ENCODE results near the gene PPP1R12B. TPM values are rescaled to one million over a fixed set of nuclear protein-coding genes. Genes with fewer than 3 reads are reported as not detected.
"Not testable (repeated sequence)": the region's sequence is repeated elsewhere in the genome, so short reads cannot be mapped to it uniquely, and the experiment has no call there.

Gene PPP1R12B
- total RNA-seq, 1 experiment from 2014 or later: 13.1 TPM

DNA sequence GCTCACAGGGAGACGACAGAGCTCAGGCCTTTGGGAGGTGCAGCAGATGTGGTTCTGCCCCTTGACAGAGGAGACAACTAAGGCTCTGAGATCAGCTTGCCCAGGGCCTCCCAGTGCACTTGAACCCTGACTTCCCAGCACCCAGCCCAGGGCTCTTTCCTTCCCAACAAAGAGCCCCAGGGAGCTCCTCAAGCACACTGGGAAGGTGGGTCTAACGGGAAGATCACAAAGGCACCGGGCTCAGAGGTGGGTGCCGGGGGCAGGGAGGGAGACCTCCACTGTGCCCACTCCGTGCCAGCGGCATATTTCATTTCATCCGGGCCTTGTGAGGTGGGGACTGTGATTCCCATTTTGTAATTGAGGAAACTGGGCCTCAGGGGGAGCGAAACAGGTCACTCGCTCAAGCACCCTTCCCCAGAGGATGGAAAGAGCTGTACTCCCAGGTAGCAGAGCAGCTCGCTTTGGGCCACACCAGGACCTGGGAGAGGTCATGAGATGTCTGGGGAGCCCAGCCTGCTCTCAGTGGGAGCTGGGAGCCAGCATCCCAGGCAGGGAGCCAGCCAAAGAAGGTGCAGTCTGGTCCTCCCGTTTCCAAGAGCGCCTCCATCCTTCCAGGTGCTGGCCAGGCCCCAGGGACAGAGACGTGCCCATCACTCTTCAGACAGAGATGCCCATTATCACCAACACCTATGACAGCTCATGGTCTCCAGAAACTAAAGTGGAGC lies 279.5 kb downstream of the PPP1R12B start:
- POLR2A ChIA-PET: no interaction called here
- CTCF ChIA-PET: interaction anchor here (0.7 kb wide), 1 partner anchor 92 kb away, joined by 3 read pairs; no protein-coding TSS in a partner anchor
- H3K36me3 ChIP-seq (ENCODE audit: control insufficient read depth, insufficient read depth, low read length): no peaks in the 10 kb centered on the region
- H3K27ac ChIP-seq (ENCODE audit: low read length): no peak overlapping the region
- DNase-seq (ENCODE audit: low read depth, low spot score) (no peak), ATAC-seq (no peak)
- BruUV-seq (replicated peaks): no TSS peak
- TF ChIP-seq TCF7L2 (IDR thresholded peaks at IDR 0.05; ENCODE audit: low read depth, low read length) (no peak), SIN3A (IDR thresholded peaks at IDR 0.05; ENCODE audit: borderline replicate concordance, insufficient read depth, low read depth, low read length) (no peak), POLR2AphosphoS5 (IDR thresholded peaks at IDR 0.05; ENCODE audit: low read depth, low read length) (no peak)
- TF ChIP-seq, protein P1, sequence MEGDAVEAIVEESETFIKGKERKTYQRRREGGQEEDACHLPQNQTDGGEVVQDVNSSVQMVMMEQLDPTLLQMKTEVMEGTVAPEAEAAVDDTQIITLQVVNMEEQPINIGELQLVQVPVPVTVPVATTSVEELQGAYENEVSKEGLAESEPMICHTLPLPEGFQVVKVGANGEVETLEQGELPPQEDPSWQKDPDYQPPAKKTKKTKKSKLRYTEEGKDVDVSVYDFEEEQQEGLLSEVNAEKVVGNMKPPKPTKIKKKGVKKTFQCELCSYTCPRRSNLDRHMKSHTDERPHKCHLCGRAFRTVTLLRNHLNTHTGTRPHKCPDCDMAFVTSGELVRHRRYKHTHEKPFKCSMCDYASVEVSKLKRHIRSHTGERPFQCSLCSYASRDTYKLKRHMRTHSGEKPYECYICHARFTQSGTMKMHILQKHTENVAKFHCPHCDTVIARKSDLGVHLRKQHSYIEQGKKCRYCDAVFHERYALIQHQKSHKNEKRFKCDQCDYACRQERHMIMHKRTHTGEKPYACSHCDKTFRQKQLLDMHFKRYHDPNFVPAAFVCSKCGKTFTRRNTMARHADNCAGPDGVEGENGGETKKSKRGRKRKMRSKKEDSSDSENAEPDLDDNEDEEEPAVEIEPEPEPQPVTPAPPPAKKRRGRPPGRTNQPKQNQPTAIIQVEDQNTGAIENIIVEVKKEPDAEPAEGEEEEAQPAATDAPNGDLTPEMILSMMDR (IDR thresholded peaks at IDR 0.05): no peak
- TF ChIP-seq, protein P2, sequence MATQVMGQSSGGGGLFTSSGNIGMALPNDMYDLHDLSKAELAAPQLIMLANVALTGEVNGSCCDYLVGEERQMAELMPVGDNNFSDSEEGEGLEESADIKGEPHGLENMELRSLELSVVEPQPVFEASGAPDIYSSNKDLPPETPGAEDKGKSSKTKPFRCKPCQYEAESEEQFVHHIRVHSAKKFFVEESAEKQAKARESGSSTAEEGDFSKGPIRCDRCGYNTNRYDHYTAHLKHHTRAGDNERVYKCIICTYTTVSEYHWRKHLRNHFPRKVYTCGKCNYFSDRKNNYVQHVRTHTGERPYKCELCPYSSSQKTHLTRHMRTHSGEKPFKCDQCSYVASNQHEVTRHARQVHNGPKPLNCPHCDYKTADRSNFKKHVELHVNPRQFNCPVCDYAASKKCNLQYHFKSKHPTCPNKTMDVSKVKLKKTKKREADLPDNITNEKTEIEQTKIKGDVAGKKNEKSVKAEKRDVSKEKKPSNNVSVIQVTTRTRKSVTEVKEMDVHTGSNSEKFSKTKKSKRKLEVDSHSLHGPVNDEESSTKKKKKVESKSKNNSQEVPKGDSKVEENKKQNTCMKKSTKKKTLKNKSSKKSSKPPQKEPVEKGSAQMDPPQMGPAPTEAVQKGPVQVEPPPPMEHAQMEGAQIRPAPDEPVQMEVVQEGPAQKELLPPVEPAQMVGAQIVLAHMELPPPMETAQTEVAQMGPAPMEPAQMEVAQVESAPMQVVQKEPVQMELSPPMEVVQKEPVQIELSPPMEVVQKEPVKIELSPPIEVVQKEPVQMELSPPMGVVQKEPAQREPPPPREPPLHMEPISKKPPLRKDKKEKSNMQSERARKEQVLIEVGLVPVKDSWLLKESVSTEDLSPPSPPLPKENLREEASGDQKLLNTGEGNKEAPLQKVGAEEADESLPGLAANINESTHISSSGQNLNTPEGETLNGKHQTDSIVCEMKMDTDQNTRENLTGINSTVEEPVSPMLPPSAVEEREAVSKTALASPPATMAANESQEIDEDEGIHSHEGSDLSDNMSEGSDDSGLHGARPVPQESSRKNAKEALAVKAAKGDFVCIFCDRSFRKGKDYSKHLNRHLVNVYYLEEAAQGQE (IDR thresholded peaks at IDR 0.05; ENCODE audit: insufficient read depth in 1 of 2, low read depth in 2 of 2, low read length in 1 of 2): no peak
- intact Hi-C loops (cut with micrococcal nuclease; ENCODE audit: unreplicated experiment) (no loop called here), in situ Hi-C loops (cut with HindIII; ENCODE audit: low pct_unique_long_range_greater_than_20kb, low sequenced_read_pairs) (no loop called here)
- H3K9me3 ChIP-seq (ENCODE audit: control insufficient read depth, insufficient read depth, low read depth, low read length): no peaks in the 10 kb centered on the region
- H3K27me3 ChIP-seq (ENCODE audit: control insufficient read depth, insufficient read depth, low read length): no peaks in the 10 kb centered on the region
- H3K4me3 ChIP-seq (ENCODE audit: low read depth in 2 of 2, low read length in 2 of 2): no peak overlapping the region
- H3K4me1 ChIP-seq (ENCODE audit: control insufficient read depth, insufficient read depth, low read length): no peaks in the 10 kb centered on the region

DNA sequence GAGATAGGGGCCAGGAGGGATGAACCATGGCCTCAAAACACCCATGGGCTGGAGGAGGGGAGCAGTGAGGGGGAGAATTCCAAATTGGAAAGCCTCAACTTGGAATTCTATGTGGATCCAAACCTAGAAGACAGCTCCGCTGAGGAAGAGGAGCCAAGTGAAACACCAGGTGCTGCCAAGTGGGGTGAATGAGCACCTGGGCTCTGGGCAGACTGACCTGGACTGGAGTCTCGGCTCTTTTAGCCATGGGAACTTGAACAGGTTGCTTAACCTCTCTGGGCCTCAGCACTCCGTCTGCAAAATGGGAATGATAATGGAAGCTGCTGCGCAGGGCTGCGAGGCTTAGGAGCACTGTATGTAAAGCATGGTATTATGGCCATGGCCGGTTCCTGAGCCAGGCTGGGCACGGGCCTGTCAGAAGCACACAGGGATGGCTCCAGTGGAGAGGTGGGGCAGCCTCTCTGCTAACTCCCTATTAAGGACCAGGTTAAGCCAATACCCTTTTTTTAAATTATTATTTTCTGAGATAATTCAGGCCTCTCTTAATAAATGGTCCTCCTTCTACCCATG lies 280.2 kb downstream of the PPP1R12B start:
- intact Hi-C loops (cut with micrococcal nuclease; ENCODE audit: unreplicated experiment) (no loop called here), in situ Hi-C loops (cut with HindIII; ENCODE audit: low pct_unique_long_range_greater_than_20kb, low sequenced_read_pairs) (no loop called here)
- no peak overlapping the region for H3K4me3 ChIP-seq (ENCODE audit: low read depth in 2 of 2, low read length in 2 of 2)
- H3K9me3 ChIP-seq (ENCODE audit: control insufficient read depth, insufficient read depth, low read depth, low read length): no peaks in the 10 kb centered on the region
- H3K36me3 ChIP-seq (ENCODE audit: control insufficient read depth, insufficient read depth, low read length): no peaks in the 10 kb centered on the region
- POLR2A ChIA-PET: no interaction called here
- TF ChIP-seq, protein P1 (IDR thresholded peaks at IDR 0.05): no peak
- TF ChIP-seq SIN3A (IDR thresholded peaks at IDR 0.05; ENCODE audit: borderline replicate concordance, insufficient read depth, low read depth, low read length): no peak
- no peak for TF ChIP-seq TCF7L2 (IDR thresholded peaks at IDR 0.05; ENCODE audit: low read depth, low read length)
- no peak for TF ChIP-seq POLR2AphosphoS5 (IDR thresholded peaks at IDR 0.05; ENCODE audit: low read depth, low read length)
- TF ChIP-seq, protein P2 (IDR thresholded peaks at IDR 0.05; ENCODE audit: insufficient read depth in 1 of 2, low read depth in 2 of 2, low read length in 1 of 2): no peak
- no peaks in the 10 kb centered on the region for H3K4me1 ChIP-seq (ENCODE audit: control insufficient read depth, insufficient read depth, low read length)
- BruUV-seq (replicated peaks): no TSS peak
- CTCF ChIA-PET: no interaction called here
- DNase-seq (ENCODE audit: low read depth, low spot score) (no peak), ATAC-seq (no peak)
- no peaks in the 10 kb centered on the region for H3K27me3 ChIP-seq (ENCODE audit: control insufficient read depth, insufficient read depth, low read length)
- no peak overlapping the region for H3K27ac ChIP-seq (ENCODE audit: low read length)

DNA sequence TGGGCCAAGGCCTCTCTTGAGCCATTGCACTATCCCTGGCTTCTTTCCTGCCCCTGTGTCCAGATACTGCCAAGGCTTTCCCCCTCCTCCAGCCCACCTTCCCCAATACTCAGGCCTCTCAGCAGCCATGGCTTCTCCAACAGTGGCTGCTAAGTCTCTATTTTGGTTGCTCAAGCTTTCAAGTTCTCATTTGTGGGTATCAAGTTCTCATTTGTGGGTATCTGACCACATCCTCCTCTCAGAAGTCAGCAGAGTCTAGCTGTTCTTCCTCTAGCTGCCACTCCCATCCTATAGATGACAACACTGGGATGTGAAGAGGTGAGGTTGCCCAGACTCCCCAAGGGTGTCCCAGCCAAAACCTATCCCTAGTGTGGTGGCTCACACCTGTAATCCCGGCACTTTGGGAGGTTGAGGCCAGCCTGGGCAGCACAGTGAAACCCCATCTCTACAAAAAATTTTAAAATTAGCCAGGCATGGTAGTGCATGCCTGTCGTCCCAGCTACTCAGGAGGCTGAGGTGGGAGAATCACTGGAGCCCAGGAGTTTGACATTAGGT lies 280.8 kb downstream of the PPP1R12B start:
- POLR2A ChIA-PET; H3K27me3 ChIP-seq (ENCODE audit: control insufficient read depth, insufficient read depth, low read length); ATAC-seq; DNase-seq (ENCODE audit: low read depth, low spot score); H3K27ac ChIP-seq (ENCODE audit: low read length); H3K4me1 ChIP-seq (ENCODE audit: control insufficient read depth, insufficient read depth, low read length); BruUV-seq (replicated peaks); intact Hi-C loops (cut with micrococcal nuclease; ENCODE audit: unreplicated experiment); H3K36me3 ChIP-seq (ENCODE audit: control insufficient read depth, insufficient read depth, low read length); in situ Hi-C loops (cut with HindIII; ENCODE audit: low pct_unique_long_range_greater_than_20kb, low sequenced_read_pairs); H3K4me3 ChIP-seq (ENCODE audit: low read depth in 2 of 2, low read length in 2 of 2); H3K9me3 ChIP-seq (ENCODE audit: control insufficient read depth, insufficient read depth, low read depth, low read length): not testable (repeated sequence)
- CTCF ChIA-PET: interaction anchor here (0.6 kb wide), 1 partner anchor 294 kb away, joined by 3 read pairs; no protein-coding TSS in a partner anchor

Data from Panc1 (cell line).